Measurements from ENCODE around the gene ISG20.

GRCh38 chr15:88624971-88625490 lies 13.8 kb upstream of the ISG20 start:
- TF ChIP-seq YY1 (IDR thresholded peaks at IDR 0.05; ENCODE audit: insufficient read depth, insufficient read length) (no peak), ZNF274 (IDR thresholded peaks at IDR 0.05; ENCODE audit: low read depth, low read length) (no peak)

Measured in NT2/D1 (cell line).